ENCODE data around the gene FGFRL1. TPM values are rescaled to one million over a fixed set of nuclear protein-coding genes. Genes with fewer than 3 reads are reported as not detected.

The FGFRL1 gene
- polyA plus RNA-seq, 2 of the 4 experiments (the other 2 are of a cell fraction) = 4.7 to 11.2 TPM

GRCh38 chr4:1004557-1005485, 6.6 kb upstream of the FGFRL1 start:
- ATAC-seq = no peak
- Histone ChIP-seq H3K4me3 (no peak overlapping the region), H3K4me1 (no peaks in the 10 kb centered on the region), H3K4me2 (no peak overlapping the region), H3K27ac (no peak overlapping the region), H3K9me3 (no peaks in the 10 kb centered on the region)
- no peak for DNase-seq (ENCODE audit: low read depth in 1 of 2, low spot score in 1 of 2)
- CTCF ChIA-PET = no interaction called here
- no peak for TF ChIP-seq TFCP2L1 (CRISPR knock-in tag; IDR thresholded peaks at IDR 0.05)
- TF ChIP-seq REST (IDR thresholded peaks at IDR 0.05) = no peak
- TF ChIP-seq EP300 (IDR thresholded peaks at IDR 0.05) = no peak
- TF ChIP-seq NR3C1 (IDR thresholded peaks at IDR 0.05) = no peak
- no peak for TF ChIP-seq RFX5 (IDR thresholded peaks at IDR 0.05)
- TF ChIP-seq HOXB13 (CRISPR knock-in tag; IDR thresholded peaks at IDR 0.05; ENCODE audit: low read depth) = no peak
- no peak for TF ChIP-seq RAD21 (conservative IDR thresholded peaks at IDR 0.05 in 1 of 2, IDR thresholded peaks at IDR 0.05 in 1 of 2)
- TF ChIP-seq HEYL (CRISPR knock-in tag; IDR thresholded peaks at IDR 0.05) = no peak
- no peak for TF ChIP-seq MAX (IDR thresholded peaks at IDR 0.05)
- no peak for TF ChIP-seq CBX8 (IDR thresholded peaks at IDR 0.05)
- TF ChIP-seq EHMT2 (IDR thresholded peaks at IDR 0.05; ENCODE audit: low read depth) = no peak
- no peak for TF ChIP-seq MYC (IDR thresholded peaks at IDR 0.05; ENCODE audit: borderline replicate concordance, low read length)
- TF ChIP-seq FOSB (CRISPR knock-in tag; IDR thresholded peaks at IDR 0.05) = no peak
- no peak for TF ChIP-seq ZSCAN20 (CRISPR knock-in tag; IDR thresholded peaks at IDR 0.05)
- no peak for TF ChIP-seq BHLHE40 (IDR thresholded peaks at IDR 0.05; ENCODE audit: low read depth, low read length)
- no peak for TF ChIP-seq FOXS1 (CRISPR knock-in tag; IDR thresholded peaks at IDR 0.05)
- TF ChIP-seq ELK1 (IDR thresholded peaks at IDR 0.05; ENCODE audit: low read depth, low read length) = no peak
- TF ChIP-seq PHF8 (IDR thresholded peaks at IDR 0.05; ENCODE audit: borderline replicate concordance, low read depth) = no peak
- POLR2A ChIA-PET = no interaction called here
- FAIRE-seq = no peak
- WGBS (ENCODE audit: missing lambda C conversion rate) = 72% methylated on average over 9 of the region's 25 CpGs

- FAIRE-seq (no peak), ATAC-seq (no peak), DNase-seq (ENCODE audit: low read depth in 1 of 2, low spot score in 1 of 2) (no peak)
- CTCF ChIA-PET = no interaction called here
- Histone ChIP-seq H3K27ac (no peak overlapping the region), H3K4me3 (no peak overlapping the region), H3K4me1 (peaks cover 9% of the 10 kb centered on the region), H3K4me2 (no peak overlapping the region), H3K9me3 (no peaks in the 10 kb centered on the region)
- POLR2A ChIA-PET = no interaction called here
- TF ChIP-seq FOXS1 (CRISPR knock-in tag; IDR thresholded peaks at IDR 0.05) (no peak), EHF (CRISPR knock-in tag; IDR thresholded peaks at IDR 0.05) (no peak), SREBF2 (IDR thresholded peaks at IDR 0.05) (no peak)
- 68% methylated on average over 5 of the region's 5 CpGs for WGBS (ENCODE audit: missing lambda C conversion rate)
Observed at GRCh38 chr4:1006856-1007255, 4.6 kb upstream of the FGFRL1 start.
